Measurements from ENCODE around the gene PLEKHA5.
"Not testable (repeated sequence)": the region's sequence is repeated elsewhere in the genome, so short reads cannot be mapped to it uniquely, and the experiment has no call there.

Gene PLEKHA5

GRCh38 chr12:19302100-19302640 lies 172.6 kb downstream of the PLEKHA5 start:
- no peak for DNase-seq
- H3K4me3 ChIP-seq (ENCODE audit: low read depth, low read length) = no peak overlapping the region
- no peaks in the 10 kb centered on the region for H3K36me3 ChIP-seq (replicated peaks)
- H3K27ac ChIP-seq = no peak overlapping the region
- H3K27me3 ChIP-seq (replicated peaks) = no peaks in the 10 kb centered on the region
- in situ Hi-C loops (cut with HindIII; ENCODE audit: low pct_ligation_motif_present, low sequenced_read_pairs) = no loop called here
- no peak for TF ChIP-seq CTCF (IDR thresholded peaks at IDR 0.05; ENCODE audit: low read depth, low read length, missing control alignments)

- Histone ChIP-seq H3K27ac (no peak overlapping the region), H3K27me3 (replicated peaks) (no peaks in the 10 kb centered on the region), H3K4me3 (ENCODE audit: low read depth, low read length) (no peak overlapping the region), H3K36me3 (replicated peaks) (no peaks in the 10 kb centered on the region)
- TF ChIP-seq CTCF (IDR thresholded peaks at IDR 0.05; ENCODE audit: low read depth, low read length, missing control alignments) = no peak
- DNase-seq = no peak
- in situ Hi-C loops (cut with HindIII; ENCODE audit: low pct_ligation_motif_present, low sequenced_read_pairs) = no loop called here
These were observed 174.0 kb downstream of the PLEKHA5 start for GRCh38 chr12:19303496-19303895.

GRCh38 chr12:19304149-19304750 lies 174.7 kb downstream of the PLEKHA5 start:
- in situ Hi-C loops (cut with HindIII; ENCODE audit: low pct_ligation_motif_present, low sequenced_read_pairs) = no loop called here
- Histone ChIP-seq H3K27ac (no peak overlapping the region), H3K4me3 (ENCODE audit: low read depth, low read length) (no peak overlapping the region), H3K36me3 (replicated peaks) (no peaks in the 10 kb centered on the region), H3K27me3 (replicated peaks) (no peaks in the 10 kb centered on the region)
- no peak for TF ChIP-seq CTCF (IDR thresholded peaks at IDR 0.05; ENCODE audit: low read depth, low read length, missing control alignments)
- DNase-seq = no peak

GRCh38 chr12:19305621-19306020 lies 176.1 kb downstream of the PLEKHA5 start:
- H3K36me3 ChIP-seq (replicated peaks); H3K27ac ChIP-seq; DNase-seq; H3K27me3 ChIP-seq (replicated peaks); H3K4me3 ChIP-seq (ENCODE audit: low read depth, low read length); in situ Hi-C loops (cut with HindIII; ENCODE audit: low pct_ligation_motif_present, low sequenced_read_pairs): not testable (repeated sequence)

- Histone ChIP-seq H3K4me3 (ENCODE audit: low read depth, low read length) (no peak overlapping the region), H3K27ac (no peak overlapping the region), H3K27me3 (replicated peaks) (no peaks in the 10 kb centered on the region), H3K36me3 (replicated peaks) (no peaks in the 10 kb centered on the region)
- in situ Hi-C loops (cut with HindIII; ENCODE audit: low pct_ligation_motif_present, low sequenced_read_pairs) = no loop called here
- DNase-seq = no peak
- TF ChIP-seq CTCF (IDR thresholded peaks at IDR 0.05; ENCODE audit: low read depth, low read length, missing control alignments) = no peak
These were observed 176.8 kb downstream of the PLEKHA5 start for GRCh38 chr12:19306366-19306765.

GRCh38 chr12:19307451-19307850 lies 177.9 kb downstream of the PLEKHA5 start:
- no peaks in the 10 kb centered on the region for H3K36me3 ChIP-seq (replicated peaks)
- no peaks in the 10 kb centered on the region for H3K27me3 ChIP-seq (replicated peaks)
- no peak for DNase-seq
- TF ChIP-seq CTCF (IDR thresholded peaks at IDR 0.05; ENCODE audit: low read depth, low read length, missing control alignments) = no peak
- in situ Hi-C loops (cut with HindIII; ENCODE audit: low pct_ligation_motif_present, low sequenced_read_pairs) = no loop called here
- H3K4me3 ChIP-seq (ENCODE audit: low read depth, low read length) = no peak overlapping the region
- no peak overlapping the region for H3K27ac ChIP-seq
